DND-41 (cell line): ENCODE results near the gene THRB.

ENCODE experiments used
- ATAC-seq: fragments of 200-7000 bp; cut with Tn5 transposase; 3 replicates; pipeline ENCODE4 v1.9.1; 2021; ENCODE audit warnings: low read depth; ENCODE audit not compliant: insufficient read depth
- DNase-seq: peaks from one replicate; pipeline ENCODE4 v3.0.0-alpha.2; 2020
- H2AFZ ChIP-seq: 2 replicates; pipeline ENCODE4 v1.6.0; 2012; ENCODE audit warnings: low read depth, low read length
- H3K27ac ChIP-seq: 2 replicates; pipeline ENCODE4 v1.5.1; 2012; ENCODE audit warnings: low read length, inconsistent platforms
- H3K27me3 ChIP-seq: fragments of 200-600 bp; sonication (generic); 2 replicates; pipeline ENCODE4 v1.6.0; 2012; ENCODE audit warnings: low read length, mild to moderate bottlenecking, inconsistent platforms; ENCODE audit not compliant: insufficient read depth, poor library complexity
- H3K36me3 ChIP-seq: 2 replicates; pipeline ENCODE4 v1.5.1; 2012; ENCODE audit warnings: low read length, inconsistent platforms; ENCODE audit not compliant: insufficient read depth
- H3K4me1 ChIP-seq: 2 replicates; pipeline ENCODE4 v1.5.1; 2012; ENCODE audit warnings: mild to moderate bottlenecking, low read length; ENCODE audit not compliant: insufficient read depth
- H3K4me2 ChIP-seq: 2 replicates; pipeline ENCODE4 v1.6.0; 2012; ENCODE audit warnings: mild to moderate bottlenecking, moderate library complexity, low read length, inconsistent platforms; ENCODE audit not compliant: insufficient read depth
- H3K4me3 ChIP-seq, 2 experiments: fragments of 200-600 bp in 1 of 2; shearing (Covaris generic) in 1 of 2; 2 replicates each; pipeline ENCODE4 v1.5.1; 2012 to 2016; ENCODE audit warnings: inconsistent platforms in 2 of 2, low read length in 2 of 2, mild to moderate bottlenecking in 2 of 2, low read depth in 1 of 2, moderate library complexity in 1 of 2
- H3K79me2 ChIP-seq: 2 replicates; pipeline ENCODE4 v1.6.0; 2012; ENCODE audit warnings: low read length, inconsistent platforms; ENCODE audit not compliant: insufficient read depth
- H3K9ac ChIP-seq: 2 replicates; pipeline ENCODE4 v1.6.0; 2012; ENCODE audit warnings: low read depth, mild to moderate bottlenecking, inconsistent platforms, low read length, moderate library complexity
- H3K9me3 ChIP-seq: 2 replicates; pipeline ENCODE4 v1.5.1; 2012; ENCODE audit warnings: low read length, moderate library complexity, mild to moderate bottlenecking, inconsistent platforms; ENCODE audit not compliant: insufficient read depth, severe bottlenecking
- H4K20me1 ChIP-seq: 2 replicates; pipeline ENCODE4 v1.6.0; 2012; ENCODE audit warnings: low read length; ENCODE audit not compliant: insufficient read depth
- CTCF ChIP-seq: IDR thresholded peaks from 2 replicates; pipeline ENCODE4 v1.5.1; 2012; ENCODE audit warnings: borderline replicate concordance, low read length, moderate library complexity, mild to moderate bottlenecking; ENCODE audit not compliant: poor library complexity, severe bottlenecking; ENCODE audit errors: extremely low read depth
- EZH2 ChIP-seq: IDR thresholded peaks from 3 replicates; pipeline ENCODE4 v1.6.1; 2012; ENCODE audit warnings: borderline replicate concordance, low read depth, mild to moderate bottlenecking, moderate library complexity, low read length, inconsistent platforms; ENCODE audit not compliant: severe bottlenecking

Gene THRB

DNA sequence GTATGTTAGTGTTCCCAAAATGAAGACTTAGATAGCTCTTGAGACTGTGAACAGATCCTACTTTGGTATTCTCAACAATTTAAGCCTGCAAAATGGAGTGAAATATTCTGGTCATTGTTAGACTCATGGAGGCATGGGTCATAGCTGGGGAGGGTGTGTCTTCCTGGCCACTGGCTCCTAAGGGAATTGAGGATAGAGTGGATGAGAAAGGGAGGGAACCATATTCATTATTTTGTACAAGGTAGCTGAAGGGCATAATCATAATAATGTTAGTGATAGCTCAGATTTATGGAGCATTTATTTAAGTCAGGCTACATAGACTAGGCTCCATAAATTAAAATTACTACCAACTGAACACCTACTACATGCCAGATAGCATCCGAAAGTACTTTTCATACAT, 295.9 kb downstream of the THRB start:
- no peaks in the 10 kb centered on the region for H3K36me3 ChIP-seq
- DNase-seq (no peak), ATAC-seq (no peak)
- H4K20me1 ChIP-seq = no peaks in the 10 kb centered on the region
- no peaks in the 10 kb centered on the region for H3K79me2 ChIP-seq
- no peak overlapping the region for H3K4me3 ChIP-seq
- no peak overlapping the region for H3K27ac ChIP-seq
- TF ChIP-seq CTCF (no peak), EZH2 (no peak)
- H3K4me1 ChIP-seq = no peaks in the 10 kb centered on the region
- H3K4me2 ChIP-seq = no peak overlapping the region
- H3K9me3 ChIP-seq = no peaks in the 10 kb centered on the region
- H3K9ac ChIP-seq = no peak overlapping the region
- no peak overlapping the region for H2AFZ ChIP-seq
- no peaks in the 10 kb centered on the region for H3K27me3 ChIP-seq

- no peak overlapping the region for H3K4me2 ChIP-seq
- no peak overlapping the region for H3K4me3 ChIP-seq
- TF ChIP-seq EZH2 = no peak
- no peak overlapping the region for H3K27ac ChIP-seq
- H3K4me1 ChIP-seq = no peaks in the 10 kb centered on the region
- H4K20me1 ChIP-seq = no peaks in the 10 kb centered on the region
- no peak for DNase-seq
- no peaks in the 10 kb centered on the region for H3K9me3 ChIP-seq
- H3K9ac ChIP-seq = no peak overlapping the region
- ATAC-seq = no peak
- H3K36me3 ChIP-seq = no peaks in the 10 kb centered on the region
- no peak overlapping the region for H2AFZ ChIP-seq
- H3K27me3 ChIP-seq = no peaks in the 10 kb centered on the region
- H3K79me2 ChIP-seq = no peaks in the 10 kb centered on the region
Observed at GRCh38 chr3:24197809-24198208, 296.8 kb downstream of the THRB start.

GRCh38 chr3:24196526-24196925, 298.1 kb downstream of the THRB start:
- Histone ChIP-seq H3K79me2 (no peaks in the 10 kb centered on the region), H3K9me3 (no peaks in the 10 kb centered on the region), H3K9ac (no peak overlapping the region), H4K20me1 (no peaks in the 10 kb centered on the region), H3K27ac (no peak overlapping the region), H3K4me3 (no peak overlapping the region), H3K4me2 (no peak overlapping the region), H3K36me3 (no peaks in the 10 kb centered on the region), H3K27me3 (no peaks in the 10 kb centered on the region), H2AFZ (no peak overlapping the region), H3K4me1 (no peaks in the 10 kb centered on the region)
- TF ChIP-seq CTCF = no peak
- no peak for TF ChIP-seq EZH2
- DNase-seq (no peak), ATAC-seq (no peak)

DNA sequence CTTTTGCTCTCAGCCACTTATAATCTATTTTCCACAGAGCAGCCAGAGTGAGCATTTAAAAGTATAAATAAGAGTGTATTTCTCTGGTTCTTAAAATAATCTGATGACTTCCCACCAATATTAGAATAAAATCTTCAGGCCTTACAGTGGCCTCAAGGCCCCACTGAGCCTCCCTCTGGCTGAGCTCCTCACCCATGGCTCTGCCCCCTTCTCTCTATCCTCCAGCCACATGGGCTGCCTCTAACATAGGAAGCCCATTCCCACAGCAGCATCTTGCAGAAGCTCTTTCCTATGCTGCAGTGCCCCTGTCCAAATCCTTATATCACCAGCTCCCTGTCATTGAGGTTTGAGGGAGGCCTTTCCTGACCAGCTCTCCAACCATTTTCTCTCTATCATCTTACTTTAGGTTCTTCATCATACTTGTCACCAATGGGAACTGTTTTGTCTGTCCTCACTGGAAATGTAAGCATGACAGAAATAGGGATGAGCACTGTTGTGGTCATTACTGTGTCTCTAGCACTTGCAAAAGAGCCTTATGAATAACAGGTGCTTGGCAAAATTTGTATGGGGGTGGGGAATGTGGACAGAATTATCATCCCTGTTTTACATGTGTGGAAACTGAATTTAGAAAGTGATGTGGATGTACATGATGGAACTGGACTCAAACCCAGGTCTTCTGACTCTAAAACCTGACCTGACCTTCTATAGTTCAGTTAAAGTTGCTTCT, 299.0 kb downstream of the THRB start:
- no peak for TF ChIP-seq EZH2
- TF ChIP-seq CTCF = no peak
- Histone ChIP-seq H3K9ac (no peak overlapping the region), H2AFZ (no peak overlapping the region), H3K27me3 (no peaks in the 10 kb centered on the region), H3K4me1 (no peaks in the 10 kb centered on the region), H3K79me2 (no peaks in the 10 kb centered on the region), H4K20me1 (no peaks in the 10 kb centered on the region), H3K27ac (no peak overlapping the region), H3K4me3 (no peak overlapping the region), H3K4me2 (no peak overlapping the region), H3K9me3 (no peaks in the 10 kb centered on the region), H3K36me3 (no peaks in the 10 kb centered on the region)
- ATAC-seq (no peak), DNase-seq (no peak)
